GM12891 (cell line): ENCODE data around the gene NECAB3.
"Not testable (repeated sequence)": the region's sequence is repeated elsewhere in the genome, so short reads cannot be mapped to it uniquely, and the experiment has no call there.

Source experiments
- DNase-seq: peaks from one replicate; pipeline ENCODE4 v3.0.0; 2011; ENCODE audit warnings: low spot score; ENCODE audit not compliant: insufficient read length
- FAIRE-seq: peaks from 2 replicates; lab custom pipeline; 2011; peaks lifted over from hg19 to GRCh38; lab: Jason Lieb, UNC
- PAX5 ChIP-seq: IDR thresholded peaks from 2 replicates; pipeline ENCODE4 v1.6.1; 2011; ENCODE audit warnings: low read length, moderate library complexity, mild to moderate bottlenecking; ENCODE audit not compliant: insufficient read depth, severe bottlenecking
- POLR2A ChIP-seq: IDR thresholded peaks from 2 replicates; pipeline ENCODE4 v1.6.1; 2011; ENCODE audit warnings: low read depth, low read length, control low read depth
- POLR2AphosphoS5 ChIP-seq: IDR thresholded peaks from 2 replicates; pipeline ENCODE4 v1.6.1; 2011; ENCODE audit warnings: low read depth, low read length, control low read depth
- POU2F2 ChIP-seq: IDR thresholded peaks from 2 replicates; pipeline ENCODE4 v1.6.1; 2011; ENCODE audit warnings: low read depth, mild to moderate bottlenecking, control low read depth, low read length, moderate library complexity
- SPI1 ChIP-seq: IDR thresholded peaks from 2 replicates; pipeline ENCODE4 v1.6.1; 2011; ENCODE audit warnings: low read depth, low read length, control low read depth
- TAF1 ChIP-seq: IDR thresholded peaks from 2 replicates; pipeline ENCODE4 v1.6.1; 2011; ENCODE audit warnings: low read depth, low read length, control low read depth

Gene NECAB3

DNA sequence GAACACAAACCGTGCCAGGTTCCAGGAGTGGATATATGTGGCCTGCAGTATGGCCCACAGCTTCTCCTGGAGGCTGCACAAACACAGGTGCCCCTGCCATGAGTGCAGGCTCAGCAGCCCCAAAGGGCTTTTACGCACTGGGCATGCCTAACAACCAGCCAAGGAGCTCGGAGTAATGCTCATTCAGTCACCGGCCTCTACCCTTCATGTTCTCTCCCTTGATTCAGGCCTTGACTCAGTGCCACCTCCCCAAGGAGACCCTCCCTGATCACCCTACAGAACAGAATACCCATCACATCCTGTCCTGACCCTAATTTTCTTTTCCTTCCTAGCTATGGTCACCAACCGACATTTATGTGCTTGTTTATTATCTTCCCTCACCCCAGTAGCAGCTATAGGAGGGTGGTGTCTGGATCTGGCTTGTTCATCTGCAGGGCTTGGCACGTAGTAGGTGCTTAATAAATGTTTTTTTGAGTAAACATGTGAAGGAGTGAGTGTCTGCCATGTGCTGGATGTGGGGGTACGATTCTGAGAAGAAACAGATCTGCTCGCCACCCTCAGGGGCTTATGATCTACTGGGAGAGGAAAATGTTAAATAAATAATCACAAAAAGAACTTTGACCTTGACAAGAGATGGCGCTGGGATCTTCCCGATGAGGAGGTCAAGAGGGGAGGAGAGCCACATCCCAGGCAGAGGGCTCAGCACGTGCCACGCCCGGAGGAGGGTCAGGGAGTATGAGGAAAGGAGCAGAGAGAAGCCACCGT lies 36.6 kb upstream of the NECAB3 start:
- DNase-seq = no peak
- TF ChIP-seq PAX5 = no peak
- TF ChIP-seq TAF1 = no peak
- no peak for TF ChIP-seq POLR2A
- no peak for TF ChIP-seq POU2F2
- TF ChIP-seq SPI1 = no peak
- TF ChIP-seq POLR2AphosphoS5 = no peak
- no peak for FAIRE-seq

DNA sequence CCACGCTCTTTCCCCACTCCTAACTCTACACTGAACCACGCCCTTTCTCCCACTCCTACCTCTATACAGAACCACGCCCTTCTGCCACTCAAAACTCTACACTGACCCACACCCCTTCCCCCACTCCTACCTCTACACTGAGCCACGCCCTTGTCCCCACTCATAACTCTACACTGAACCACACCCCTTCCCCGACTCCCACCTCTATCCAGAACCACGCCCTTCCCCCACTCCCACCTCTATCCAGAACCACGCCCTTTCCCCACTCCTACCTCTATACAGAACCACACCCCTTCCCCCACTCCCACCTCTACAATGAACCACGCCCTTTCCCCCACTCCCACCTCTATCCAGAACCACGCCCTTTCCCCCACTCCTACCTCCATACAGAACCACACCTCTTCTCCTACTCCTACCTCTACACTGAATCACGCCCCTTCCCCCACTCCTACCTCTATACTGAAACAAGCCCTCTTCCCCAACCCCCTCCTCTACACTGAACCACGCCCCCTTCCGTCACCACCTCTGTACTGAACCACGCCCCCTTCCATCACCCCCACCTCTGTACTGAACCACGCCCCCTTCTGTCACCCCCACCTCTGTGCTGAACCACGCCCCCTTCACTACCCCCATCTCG lies 35.8 kb upstream of the NECAB3 start:
- FAIRE-seq (no peak), DNase-seq (no peak)
- TF ChIP-seq POLR2A (no peak), POLR2AphosphoS5 (no peak), PAX5 (no peak), SPI1 (no peak), TAF1 (no peak), POU2F2 (no peak)

DNA sequence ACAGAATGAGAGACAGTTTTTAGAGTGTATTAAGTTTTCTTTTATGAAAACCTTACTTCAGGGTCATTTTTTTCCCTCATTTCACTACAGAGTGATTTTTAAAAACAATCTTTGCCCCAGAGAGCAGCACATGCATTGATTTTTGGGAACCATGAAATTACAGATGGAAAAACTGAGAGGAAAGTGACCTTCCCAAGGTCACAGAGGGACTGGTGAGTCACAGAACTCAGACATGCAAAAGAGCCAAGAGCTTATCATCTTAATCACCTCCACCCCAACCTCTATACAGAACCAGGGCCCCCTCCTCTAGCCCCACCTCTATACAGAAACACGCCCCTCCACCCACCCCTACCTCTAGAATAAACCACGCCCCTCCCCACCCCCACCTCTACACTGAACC lies 35.2 kb upstream of the NECAB3 start:
- FAIRE-seq (no peak), DNase-seq (no peak)
- no peak for TF ChIP-seq PAX5
- no peak for TF ChIP-seq SPI1
- TF ChIP-seq TAF1 = no peak
- TF ChIP-seq POU2F2 = no peak
- TF ChIP-seq POLR2AphosphoS5 = no peak

DNA sequence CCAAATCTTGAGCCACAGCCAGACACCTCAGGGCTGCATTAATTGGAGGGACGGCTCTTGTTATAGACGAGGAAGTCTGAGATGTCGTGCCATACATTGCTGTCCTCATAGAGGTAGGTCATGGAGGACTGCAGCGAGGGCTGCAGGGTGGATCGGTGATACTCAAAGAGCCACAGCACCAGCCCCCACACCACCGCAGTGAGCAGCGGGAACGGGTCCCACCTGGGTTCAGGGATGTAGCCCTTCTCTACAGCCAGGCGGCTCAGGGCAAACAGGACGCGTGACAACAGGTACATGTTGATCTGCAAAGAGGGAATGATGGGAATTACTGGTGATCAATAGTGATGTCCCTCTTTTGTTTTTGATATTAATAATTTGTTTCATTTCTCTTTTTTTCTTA lies 33.4 kb upstream of the NECAB3 start:
- FAIRE-seq = no peak

DNA sequence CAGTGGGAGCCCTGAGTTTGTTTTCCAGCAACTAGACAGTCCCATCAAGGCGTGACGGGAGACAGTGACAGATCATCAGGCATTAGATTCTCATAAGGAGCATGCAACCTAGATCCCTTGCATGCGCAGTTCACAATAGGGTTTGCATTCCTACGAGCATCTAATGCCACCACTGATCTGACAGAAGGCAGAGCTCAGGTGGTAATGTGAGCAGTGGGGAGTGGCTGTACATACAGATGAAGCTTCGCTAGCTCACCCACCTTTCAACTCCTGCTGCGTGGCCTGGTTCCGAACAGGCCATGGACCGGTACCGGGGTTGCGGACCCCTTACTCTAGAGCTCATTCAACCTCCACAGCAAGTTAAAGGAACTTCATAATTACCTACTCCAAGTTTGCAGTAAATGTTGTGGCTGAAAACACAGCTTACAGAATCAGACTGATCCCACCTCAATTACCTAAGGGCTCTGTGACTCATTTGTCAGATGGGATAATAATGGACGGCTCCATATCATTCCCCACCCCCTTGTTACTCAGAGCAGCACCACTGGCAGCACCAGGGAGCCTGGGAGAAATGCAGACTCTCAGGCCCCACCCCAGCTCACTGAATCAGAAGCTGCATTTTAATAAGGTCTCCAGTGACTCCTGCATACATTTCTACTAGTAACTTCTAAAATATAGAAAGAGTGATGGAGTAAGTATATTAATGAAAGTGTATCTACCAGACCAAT lies 30.1 kb upstream of the NECAB3 start:
- FAIRE-seq (no peak), DNase-seq (no peak)
- TF ChIP-seq SPI1 = no peak
- no peak for TF ChIP-seq POU2F2

More for the DNA sequence above, 33.4 kb upstream of the NECAB3 start:
- DNase-seq = no peak
- TF ChIP-seq SPI1 (no peak), TAF1 (no peak), POLR2A (no peak), PAX5 (no peak), POLR2AphosphoS5 (no peak), POU2F2 (no peak)

DNA sequence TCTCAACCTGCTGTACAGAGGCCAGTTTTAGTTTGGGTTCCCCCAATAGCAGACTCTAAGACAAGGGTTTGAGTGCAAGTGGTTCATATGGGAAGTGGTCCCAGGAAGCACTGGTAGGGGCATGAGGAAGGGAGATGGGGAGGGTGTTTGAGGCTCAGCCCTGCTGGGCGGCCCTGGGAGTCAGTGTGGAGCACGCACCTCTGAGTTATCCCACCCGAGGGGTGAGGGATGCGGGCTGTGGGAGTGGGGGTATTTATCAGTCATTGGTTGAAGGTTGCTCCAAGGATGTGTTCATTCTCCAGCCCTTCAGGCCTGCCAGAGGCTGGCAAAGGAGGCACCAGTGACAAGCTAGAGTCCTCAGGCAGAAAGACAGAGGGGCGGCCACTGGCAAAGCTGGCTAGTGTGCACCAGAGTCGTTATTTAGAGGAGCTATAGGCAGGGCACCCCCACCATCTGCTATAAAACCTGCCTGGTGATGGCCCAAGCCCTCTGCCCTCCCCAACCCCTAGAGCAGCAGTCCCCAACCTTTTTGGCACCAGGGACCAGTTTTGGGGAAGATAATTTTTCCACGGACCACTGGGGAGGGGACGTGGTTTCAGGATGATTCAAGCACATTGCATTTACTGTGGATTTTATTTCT lies 29.4 kb upstream of the NECAB3 start:
- TF ChIP-seq POLR2AphosphoS5 (no peak), POLR2A (no peak), POU2F2 (no peak), SPI1 (no peak), PAX5 (no peak), TAF1 (no peak)
- no peak for DNase-seq
- no peak for FAIRE-seq

DNA sequence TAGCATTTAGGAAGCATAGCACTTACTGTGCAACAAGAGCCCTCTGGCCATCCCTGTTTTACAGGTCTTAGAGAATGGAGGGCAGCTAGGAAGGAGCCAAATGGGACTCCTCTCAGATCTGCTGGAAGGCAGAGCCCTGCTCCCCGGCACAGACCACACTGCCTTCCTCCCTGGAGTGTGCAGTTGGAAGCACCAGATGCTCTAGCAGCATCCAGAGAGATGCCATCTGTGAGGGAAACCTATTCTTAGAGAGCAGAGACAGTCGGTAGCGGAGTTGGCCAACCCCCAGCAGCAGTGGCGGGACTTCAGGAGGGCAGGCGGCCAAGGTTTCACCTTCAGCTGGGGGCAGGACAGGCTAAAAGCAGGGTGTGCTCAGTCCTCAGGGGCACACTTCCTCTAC lies 28.6 kb upstream of the NECAB3 start:
- no peak for FAIRE-seq
- no peak for DNase-seq
- TF ChIP-seq POLR2A (no peak), TAF1 (no peak)

DNA sequence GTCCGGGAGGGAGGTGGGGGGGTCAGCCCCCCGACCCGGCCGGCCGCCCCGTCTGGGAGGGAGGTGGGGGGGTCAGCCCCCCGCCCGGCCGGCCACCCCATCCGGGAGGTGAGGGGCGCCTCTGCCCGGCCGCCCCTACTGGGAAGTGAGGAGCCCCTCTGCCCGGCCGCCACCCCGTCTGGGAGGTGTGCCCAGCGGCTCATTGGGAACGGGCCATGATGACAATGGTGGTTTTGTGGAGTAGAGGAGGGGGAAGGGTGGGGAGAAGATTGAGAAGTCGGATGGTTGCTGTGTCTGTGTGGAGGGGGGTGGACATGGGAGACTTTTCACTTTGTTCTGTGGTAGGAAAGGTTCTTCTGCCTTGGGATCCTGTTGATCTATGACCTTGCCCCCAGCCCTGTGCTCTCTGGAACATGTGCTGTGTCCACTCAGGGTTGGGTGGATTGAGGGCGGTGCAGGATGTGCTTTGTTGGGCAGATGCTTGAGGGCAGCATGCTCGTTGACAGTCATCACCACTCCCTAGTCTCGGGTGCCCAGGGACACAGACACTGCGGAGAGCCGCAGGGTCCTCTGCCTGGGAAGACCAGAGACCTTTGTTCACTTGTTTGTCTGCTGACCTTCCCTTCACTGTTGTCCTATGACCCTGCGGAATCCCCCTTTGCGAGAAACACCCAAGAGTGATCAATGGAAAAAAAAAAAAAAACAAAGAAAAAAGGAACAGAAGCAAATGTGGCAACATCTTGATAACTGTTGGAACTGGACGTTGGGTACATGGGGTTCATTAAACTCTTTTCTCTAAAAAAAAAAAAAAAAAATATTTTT lies 27.6 kb upstream of the NECAB3 start:
- DNase-seq (no peak), FAIRE-seq (no peak)
- TF ChIP-seq SPI1 (no peak), TAF1 (no peak), POU2F2 (no peak), PAX5 (no peak), POLR2A (no peak), POLR2AphosphoS5 (no peak)

DNA sequence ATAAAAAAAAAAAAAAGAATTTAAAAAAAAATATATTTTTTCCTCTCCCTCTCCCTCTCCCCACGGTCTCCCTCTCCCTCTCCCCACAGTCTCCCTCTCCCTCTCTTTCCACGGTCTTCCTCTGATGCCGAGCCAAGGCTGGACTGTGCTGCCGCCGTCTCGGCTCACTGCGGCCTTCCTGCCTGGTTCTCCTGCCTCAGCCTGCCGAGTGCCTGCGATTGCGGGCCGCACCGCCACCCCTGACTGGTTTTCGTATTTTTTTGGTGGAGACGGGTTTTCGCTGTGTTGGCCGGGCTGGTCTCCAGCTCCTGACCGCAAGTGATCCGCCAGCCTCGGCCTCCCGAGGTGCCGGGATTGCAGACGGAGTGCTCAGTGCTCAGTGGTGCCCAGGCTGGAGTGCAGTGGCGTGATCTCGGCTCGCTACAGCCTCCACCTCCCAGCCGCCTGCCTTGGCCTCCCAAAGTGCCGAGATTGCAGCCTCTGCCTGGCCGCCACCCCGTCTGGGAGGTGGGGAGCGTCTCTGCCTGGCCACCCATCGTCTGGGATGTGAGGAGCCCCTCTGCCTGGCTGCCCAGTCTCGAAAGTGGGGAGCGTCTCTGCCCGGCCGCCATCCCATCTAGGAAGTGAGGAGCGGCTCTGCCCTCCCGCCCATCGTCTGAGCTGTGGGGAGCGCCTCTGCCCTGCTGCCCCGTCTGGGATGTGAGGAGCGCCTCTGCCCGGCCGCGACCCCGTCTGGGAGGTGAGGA lies 26.6 kb upstream of the NECAB3 start:
- not testable (repeated sequence) for FAIRE-seq, DNase-seq

DNA sequence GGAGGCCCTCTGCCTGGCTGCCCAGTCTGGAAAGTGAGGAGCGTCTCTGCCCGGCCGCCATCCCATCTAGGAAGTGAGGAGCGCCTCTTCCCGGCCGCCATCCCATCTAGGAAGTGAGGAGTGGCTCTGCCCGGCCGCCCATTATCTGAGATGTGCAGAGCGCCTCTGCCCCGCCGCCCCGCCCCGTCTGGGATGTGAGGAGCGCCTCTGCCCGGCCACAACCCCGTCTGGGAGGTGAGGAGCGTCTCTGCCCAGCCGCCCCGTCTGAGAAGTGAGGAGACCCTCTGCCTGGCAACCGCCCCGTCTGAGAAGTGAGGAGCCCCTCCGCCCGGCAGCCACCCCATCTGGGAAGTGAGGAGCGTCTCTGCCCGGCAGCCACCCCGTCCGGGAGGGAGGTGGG lies 24.7 kb upstream of the NECAB3 start:
- not testable (repeated sequence) for DNase-seq, FAIRE-seq
